K562 (cell line): Measurements from ENCODE around the gene FOXJ3. TPM values are rescaled to one million over a fixed set of nuclear protein-coding genes. Genes with fewer than 3 reads are reported as not detected.

Experiments used
- ATAC-seq: fragments of 200-7000 bp; cut with Tn5 transposase; 3 replicates; pipeline ENCODE4 v1.9.1; 2020; ENCODE audit warnings: moderate library complexity
- BruUV-seq: library from RNA; stranded (reverse); fragments of 400-500 nt; replicated peaks from 2 replicates; lab custom pipeline; 2021; lab: Mats Ljungman, UMichigan
- CTCF ChIA-PET: fragments of 300-600 bp; formaldehyde crosslinking; extraction: SDS; loops from one replicate; lab custom pipeline; 2021; ENCODE audit warnings: low intra/inter-chr PET ratio; lab: Yijun Ruan, JAX
- POLR2A ChIA-PET: fragments of 300-600, 350-650 bp; sonication (Branson Sonifier 250); formaldehyde crosslinking; extraction: SDS; loops from one replicate; lab custom pipeline; 2021; ENCODE audit warnings: antibody characterized with exemption, inconsistent platforms; lab: Yijun Ruan, JAX
- DNase-seq, 4 experiments: peaks; one replicate each; pipeline versions ENCODE4 v3.0.0 to v3.0.0-alpha.2; 2011 to 2018; ENCODE audit warnings: low spot score in 3 of 4, mixed read lengths in 3 of 4; ENCODE audit errors: extremely low read depth in 1 of 4
- FAIRE-seq: peaks from 2 replicates; lab custom pipeline; 2011; peaks lifted over from hg19 to GRCh38; lab: Jason Lieb, UNC
- H2AFZ ChIP-seq: 2 replicates; pipeline ENCODE4 v1.6.0; 2011; ENCODE audit warnings: low read depth, low read length, control low read depth, inconsistent platforms
- H3K27ac ChIP-seq: fragments of 200-600 bp; 3 replicates; pipeline ENCODE4 v1.8.0; 2011; ENCODE audit warnings: low read depth, mild to moderate bottlenecking, control low read depth, inconsistent platforms, low read length, moderate library complexity, mixed read lengths; ENCODE audit errors: extremely low read depth
- H3K27me3 ChIP-seq, 2 experiments: fragments of 300-600 bp in 1 of 2; 2 replicates in 1 of 2; 3 replicates in 1 of 2; pipeline versions ENCODE4 v1.6.0 to v1.8.0; 2011; ENCODE audit warnings: inconsistent platforms in 2 of 2, low read length in 2 of 2, mild to moderate bottlenecking in 1 of 2, mixed read lengths in 1 of 2, moderate library complexity in 1 of 2; ENCODE audit not compliant: control insufficient read depth in 2 of 2, insufficient read depth in 2 of 2
- H3K36me3 ChIP-seq: fragments of 300-600 bp; 3 replicates; pipeline ENCODE4 v1.8.0; 2011; ENCODE audit warnings: mild to moderate bottlenecking, low read length, inconsistent platforms; ENCODE audit not compliant: control insufficient read depth, insufficient read depth
- H3K4me1 ChIP-seq, 2 experiments: fragments of 200-600 bp in 1 of 2; replicated peaks in 1 of 2; 2 replicates in 1 of 2; 3 replicates in 1 of 2; pipeline versions ENCODE4 v1.5.1 to v1.8.0; 2011; ENCODE audit warnings: inconsistent platforms in 2 of 2, low read length in 2 of 2, mild to moderate bottlenecking in 1 of 2, mixed read lengths in 1 of 2, moderate library complexity in 1 of 2; ENCODE audit not compliant: control insufficient read depth in 2 of 2, insufficient read depth in 2 of 2
- H3K4me2 ChIP-seq: 2 replicates; pipeline ENCODE4 v1.6.1; 2011; ENCODE audit warnings: low read length, control low read depth, inconsistent platforms, mixed read lengths; ENCODE audit not compliant: insufficient read depth
- H3K4me3 ChIP-seq: fragments of 200-600 bp; sonication (generic), shearing (Covaris generic); 2 replicates; pipeline ENCODE4 v1.5.1; 2016; ENCODE audit warnings: control low read depth, inconsistent platforms
- H3K79me2 ChIP-seq: fragments of 200-600 bp; 3 replicates; pipeline ENCODE4 v1.8.0; 2011; ENCODE audit warnings: low read length, inconsistent platforms; ENCODE audit not compliant: control insufficient read depth, insufficient read depth
- H3K9ac ChIP-seq, 2 experiments: 2 replicates each; pipeline versions ENCODE4 v1.6.0 to v1.6.1; 2011; ENCODE audit warnings: low read depth in 2 of 2, low read length in 2 of 2, control low read depth in 1 of 2, inconsistent platforms in 1 of 2, mild to moderate bottlenecking in 1 of 2, mixed read lengths in 1 of 2; ENCODE audit not compliant: insufficient read depth in 1 of 2
- H3K9me1 ChIP-seq: one replicate; pipeline ENCODE4 v1.6.0; 2011; ENCODE audit warnings: inconsistent platforms, mild to moderate bottlenecking, low read length, moderate library complexity; ENCODE audit not compliant: control insufficient read depth, insufficient read depth
- H3K9me3 ChIP-seq: replicated peaks from 2 replicates; pipeline ENCODE4 v1.5.1; 2011; ENCODE audit warnings: low read depth, low read length, inconsistent platforms; ENCODE audit not compliant: control insufficient read depth, insufficient read depth
- H4K20me1 ChIP-seq: replicated peaks from 2 replicates; pipeline ENCODE4 v1.6.1; 2011; ENCODE audit warnings: low read length, inconsistent platforms, mixed read lengths; ENCODE audit not compliant: control insufficient read depth, insufficient read depth
- ARID3B ChIP-seq: fragments of 250-450 bp; sonication (Bioruptor Pico); IDR thresholded peaks from 2 replicates; pipeline ENCODE4 v1.4.0; 2020; ENCODE audit warnings: borderline replicate concordance
- NCOA1 ChIP-seq: fragments of 450-650 bp; IDR thresholded peaks from 2 replicates; pipeline ENCODE4 v1.6.1; 2016; ENCODE audit warnings: low read depth
- POLR2AphosphoS2 ChIP-seq: IDR thresholded peaks from 2 replicates; pipeline ENCODE4 v1.6.1; 2012; ENCODE audit warnings: low read length, improper control_type of control experiment
- SMARCA4 ChIP-seq: fragments of 450-650 bp; IDR thresholded peaks from 2 replicates; pipeline ENCODE4 v1.6.1; 2016
- SMARCB1 ChIP-seq: IDR thresholded peaks from 2 replicates; pipeline ENCODE4 v1.6.1; 2011; ENCODE audit warnings: improper control_type of control experiment, low read depth; ENCODE audit not compliant: insufficient read length
- ZNF232 ChIP-seq: sonication (generic); formaldehyde crosslinking; IDR thresholded peaks from 2 replicates; pipeline ENCODE4 v1.8.0; 2022; ENCODE audit warnings: mild to moderate bottlenecking, missing genetic modification reagents
- ZNF24 ChIP-seq: fragments of 450-650 bp; IDR thresholded peaks from 2 replicates; pipeline ENCODE4 v1.6.1; 2016
- ZNF609 ChIP-seq: sonication (generic); formaldehyde crosslinking; IDR thresholded peaks from 2 replicates; pipeline ENCODE4 v1.8.1; 2023; ENCODE audit warnings: missing genetic modification reagents, mild to moderate bottlenecking, borderline replicate concordance
- ZNF696 ChIP-seq: fragments of 250-450 bp; sonication (Bioruptor Pico); conservative IDR thresholded peaks from 2 replicates; pipeline ENCODE4 v1.4.0; 2020; ENCODE audit warnings: mild to moderate bottlenecking, moderate library complexity
- WGBS: fragments of 100-300 bp; shearing (Covaris generic); methylation state at CpG from one replicate; pipeline ENCODE4 v1.1.6; 2016; ENCODE audit warnings: low coverage, mixed read lengths; ENCODE audit not compliant: insufficient coverage; ENCODE audit errors: missing lambda C conversion rate; 5-methylcytosine and 5-hydroxymethylcytosine counted together
- in situ Hi-C: fragments of 300-500 bp; cut with MboI; formaldehyde crosslinking; loops from 4 replicates; pipeline ENCODE4 v1.15.0; 2018; ENCODE audit warnings: inconsistent platforms, mixed read lengths
- intact Hi-C: fragments of 100-400 bp; cut with micrococcal nuclease; formaldehyde crosslinking; loops from 2 replicates; pipeline ENCODE4 v1.14.2; 2022
- polyA plus RNA-seq, 8 experiments: library from polyadenylated mRNA; depleted of rRNA in 4 of 8; stranded (reverse) in 5 of 8; unstranded in 3 of 8; fragments of >200 nt; fragmentation: Nextera tagmentation in 2 of 8; fragmentation: Illumina TruSeq in 1 of 8; extraction: Ambion mirVana in 2 of 8; extraction: Trizol in 1 of 8; gene quantifications; 2 replicates each; pipeline versions ENCODE4 v1.2.1 to v1.2.3, GENCODE V29; 2011 to 2014; ENCODE audit warnings: inconsistent platforms in 1 of 8, missing spikeins in 1 of 8
- total RNA-seq, 7 experiments: library from RNA; depleted of rRNA in 6 of 7; stranded (reverse); fragments of >200 nt in 6 of 7; fragmentation: Illumina TruSeq in 2 of 7; extraction: Trizol in 2 of 7; gene quantifications; 2 replicates each; pipeline versions ENCODE4 v1.2.1 to v1.2.3, GENCODE V29; 2011 to 2021; ENCODE audit warnings: low replicate concordance in 1 of 7

FOXJ3 gene
- total and polyA plus RNA-seq, 9 of the 15 experiments (the other 6 are each of a cell fraction or from before 2014, with no cell fraction given) = 8.7 to 35.3 (median 23.4) TPM

GRCh38 chr1:42250164-42250563, 84.9 kb downstream of the FOXJ3 start:
- WGBS = 62% methylated on average over 3 of the region's 3 CpGs
- no peak overlapping the region for H2AFZ ChIP-seq
- peaks cover 7% of the 10 kb centered on the region; the same call in 1 of the 2 replicates for H3K9me3 ChIP-seq
- peaks cover 52% of the 10 kb centered on the region for H3K79me2 ChIP-seq
- no peaks in the 10 kb centered on the region for H3K9me1 ChIP-seq
- ChIA-PET POLR2A (no interaction called here), CTCF (no interaction called here)
- in situ Hi-C loops = no loop called here
- intact Hi-C loops = no loop called here
- FAIRE-seq (no peak), DNase-seq (no peak)
- H3K36me3 ChIP-seq = 0 out of 3 replicates have a peak, but pooled peaks cover 8% of the 10 kb centered on the region
- no peaks in the 10 kb centered on the region for H4K20me1 ChIP-seq
- no peak overlapping the region for H3K27ac ChIP-seq
- no peaks in the 10 kb centered on the region for H3K4me1 ChIP-seq
- TF ChIP-seq SMARCB1 (no peak), ZNF696 (CRISPR knock-in tag) (no peak), POLR2AphosphoS2 (no peak), NCOA1 (no peak), ZNF24 (no peak)
- TF ChIP-seq, all 486 proteins: peak for 0
- Histone ChIP-seq H3K4me3 (no peak overlapping the region), H3K9ac (no peak overlapping the region), H3K27me3 (no peaks in the 10 kb centered on the region), H3K4me2 (no peak overlapping the region)
- ATAC-seq = no peak
- BruUV-seq = no TSS peak

GRCh38 chr1:42240966-42241755, 93.9 kb downstream of the FOXJ3 start:
- BruUV-seq = no TSS peak
- peaks cover 11% of the 10 kb centered on the region for H3K9me3 ChIP-seq
- DNase-seq (no peak), ATAC-seq (no peak), FAIRE-seq (no peak)
- H3K36me3 ChIP-seq = no peaks in the 10 kb centered on the region; the same call in 2 of the 3 replicates
- no peaks in the 10 kb centered on the region for H4K20me1 ChIP-seq
- H3K79me2 ChIP-seq = peaks cover 82% of the 10 kb centered on the region
- in situ Hi-C loops = no loop called here
- H3K4me1 ChIP-seq = no peaks in the 10 kb centered on the region
- H3K9me1 ChIP-seq = no peaks in the 10 kb centered on the region
- POLR2A ChIA-PET = interaction anchor here (1.1 kb wide), 1 partner anchor 15 kb away, joined by 3 read pairs; no protein-coding TSS in a partner anchor
- no peak overlapping the region for H3K4me2 ChIP-seq
- no peak overlapping the region for H2AFZ ChIP-seq
- H3K27ac ChIP-seq = no peak overlapping the region
- 95% methylated on average over 4 of the region's 5 CpGs for WGBS
- no peak overlapping the region for H3K4me3 ChIP-seq
- intact Hi-C loops = no loop called here
- no peaks in the 10 kb centered on the region for H3K27me3 ChIP-seq
- CTCF ChIA-PET = no interaction called here
- H3K9ac ChIP-seq = no peak overlapping the region
- TF ChIP-seq ZNF232 (no peak), ZNF609 (CRISPR knock-in tag) (no peak), ARID3B (CRISPR knock-in tag) (no peak), SMARCA4 (no peak)
